ENCODE results near the gene TMC2. TPM values are rescaled to one million over a fixed set of nuclear protein-coding genes. Genes with fewer than 3 reads are reported as not detected.

TMC2 gene
- total and polyA plus RNA-seq, 2 of the 4 experiments (the other 2 are of a cell fraction) = not detected

DNA sequence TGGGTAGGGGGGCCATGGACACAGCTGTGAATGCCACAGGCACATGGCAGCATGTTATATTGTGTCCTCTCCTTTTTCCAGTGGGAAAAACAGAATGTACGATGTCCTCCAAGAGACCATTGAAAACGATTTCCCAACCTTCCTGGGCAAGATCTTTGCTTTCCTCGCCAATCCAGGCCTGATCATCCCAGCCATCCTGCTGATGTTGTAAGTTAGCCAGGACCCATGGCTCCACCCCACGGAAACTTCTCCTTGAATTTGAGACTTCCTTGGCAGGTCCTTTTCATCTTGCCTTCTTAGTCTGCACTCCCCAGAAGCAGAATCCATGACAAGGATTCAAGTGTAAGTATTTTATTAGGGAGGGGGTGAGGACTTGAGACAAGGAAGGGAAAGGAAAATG lies 87.8 kb downstream of the TMC2 start:
- no peak overlapping the region for H3K4me3 ChIP-seq (ENCODE audit: insufficient read depth, low read depth, low read length)
- H2AK9ac ChIP-seq (replicated peaks; ENCODE audit: low read depth, low read length, poor library complexity) = no peak overlapping the region
- H3K23ac ChIP-seq (ENCODE audit: low read depth, low read length) = no peak overlapping the region
- DNase-seq (no peak), ATAC-seq (ENCODE audit: low read depth) (no peak)
- no peak overlapping the region for H3K4me2 ChIP-seq (ENCODE audit: low read depth, low read length)
- no peak overlapping the region for H4K5ac ChIP-seq (ENCODE audit: low read depth, low read length)
- no peak overlapping the region for H4K91ac ChIP-seq (ENCODE audit: insufficient read depth, low read depth, low read length)
- H3K79me1 ChIP-seq (ENCODE audit: low read depth in 1 of 2, low read length in 2 of 2) = no peaks in the 10 kb centered on the region
- H2AK5ac ChIP-seq (ENCODE audit: low read depth, low read length) = no peak overlapping the region
- no peak overlapping the region for H2BK20ac ChIP-seq (ENCODE audit: low read depth, low read length)
- H3K9me1 ChIP-seq (ENCODE audit: insufficient read depth, low read length) = no peaks in the 10 kb centered on the region
- TF ChIP-seq BHLHE40 (IDR thresholded peaks at IDR 0.05; ENCODE audit: low read depth, low read length) = no peak
- no peak for TF ChIP-seq POLR2A (IDR thresholded peaks at IDR 0.05; ENCODE audit: low read depth, low read length)
- TF ChIP-seq MAFK (IDR thresholded peaks at IDR 0.05; ENCODE audit: low read depth, low read length) = no peak
- no peak for TF ChIP-seq MAZ (IDR thresholded peaks at IDR 0.05; ENCODE audit: borderline replicate concordance, low read depth, low read length)
- no peak for TF ChIP-seq NFE2L2 (IDR thresholded peaks at IDR 0.05; ENCODE audit: low read depth, low read length)
- no peak for TF ChIP-seq RAD21 (IDR thresholded peaks at IDR 0.05; ENCODE audit: low read length)
- TF ChIP-seq, protein P1, sequence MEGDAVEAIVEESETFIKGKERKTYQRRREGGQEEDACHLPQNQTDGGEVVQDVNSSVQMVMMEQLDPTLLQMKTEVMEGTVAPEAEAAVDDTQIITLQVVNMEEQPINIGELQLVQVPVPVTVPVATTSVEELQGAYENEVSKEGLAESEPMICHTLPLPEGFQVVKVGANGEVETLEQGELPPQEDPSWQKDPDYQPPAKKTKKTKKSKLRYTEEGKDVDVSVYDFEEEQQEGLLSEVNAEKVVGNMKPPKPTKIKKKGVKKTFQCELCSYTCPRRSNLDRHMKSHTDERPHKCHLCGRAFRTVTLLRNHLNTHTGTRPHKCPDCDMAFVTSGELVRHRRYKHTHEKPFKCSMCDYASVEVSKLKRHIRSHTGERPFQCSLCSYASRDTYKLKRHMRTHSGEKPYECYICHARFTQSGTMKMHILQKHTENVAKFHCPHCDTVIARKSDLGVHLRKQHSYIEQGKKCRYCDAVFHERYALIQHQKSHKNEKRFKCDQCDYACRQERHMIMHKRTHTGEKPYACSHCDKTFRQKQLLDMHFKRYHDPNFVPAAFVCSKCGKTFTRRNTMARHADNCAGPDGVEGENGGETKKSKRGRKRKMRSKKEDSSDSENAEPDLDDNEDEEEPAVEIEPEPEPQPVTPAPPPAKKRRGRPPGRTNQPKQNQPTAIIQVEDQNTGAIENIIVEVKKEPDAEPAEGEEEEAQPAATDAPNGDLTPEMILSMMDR (conservative IDR thresholded peaks at IDR 0.05; ENCODE audit: low read depth, low read length) = no peak
- TF ChIP-seq MXI1 (IDR thresholded peaks at IDR 0.05; ENCODE audit: borderline replicate concordance, low read depth, low read length) = no peak
- no peak for TF ChIP-seq SMC3 (IDR thresholded peaks at IDR 0.05; ENCODE audit: low read depth, low read length)
- no peak for TF ChIP-seq RCOR1 (IDR thresholded peaks at IDR 0.05; ENCODE audit: insufficient replicate concordance, low read length)
- no peaks in the 10 kb centered on the region for H4K20me1 ChIP-seq (ENCODE audit: insufficient read depth, low read length)
- no peak overlapping the region for H4K8ac ChIP-seq (ENCODE audit: low read depth in 2 of 2, low read length in 2 of 2)
- H3K36me3 ChIP-seq (ENCODE audit: control insufficient read depth, insufficient read depth, low read length) = no peaks in the 10 kb centered on the region
- no peak overlapping the region for H3K4ac ChIP-seq (ENCODE audit: low read depth, low read length)
- no peak overlapping the region for H3K9ac ChIP-seq (ENCODE audit: low read depth, low read length)
- H2BK120ac ChIP-seq (ENCODE audit: low read depth, low read length) = no peak overlapping the region
- H2BK5ac ChIP-seq (ENCODE audit: low read depth, low read length, poor library complexity, severe bottlenecking) = no peak overlapping the region
- dilution Hi-C loops (cut with HindIII; ENCODE audit: low sequenced_read_pairs, unreplicated experiment) (no loop called here), in situ Hi-C loops (cut with MboI; ENCODE audit: low sequenced_read_pairs) (no loop called here), intact Hi-C loops (cut with micrococcal nuclease) (no loop called here)
- no peak overlapping the region for H3K27ac ChIP-seq (ENCODE audit: insufficient read depth, low read length)
- H2BK15ac ChIP-seq (ENCODE audit: low read depth, low read length) = no peak overlapping the region
- H3K4me1 ChIP-seq (ENCODE audit: control insufficient read depth, insufficient read depth, low read length) = no peaks in the 10 kb centered on the region
- H3K14ac ChIP-seq (replicated peaks; ENCODE audit: low read depth, low read length) = no peak overlapping the region
- CTCF ChIA-PET = interaction anchor here (0.6 kb wide), 1 partner anchor 709 kb away, joined by 5 read pairs; no protein-coding TSS in a partner anchor
- no CpG with 5 or more reads among the region's 4 CpGs for WGBS, 2 experiments (ENCODE audit: extremely low coverage in 2 of 2, insufficient read length in 1 of 2)
- H2AFZ ChIP-seq (replicated peaks; ENCODE audit: low read length, poor library complexity) = no peak overlapping the region
- H3K27me3 ChIP-seq (ENCODE audit: control insufficient read depth, insufficient read depth, low read length) = peaks cover 2% of the 10 kb centered on the region; the same call in 1 of the 2 replicates
- H3K9me3 ChIP-seq (ENCODE audit: control insufficient read depth, insufficient read depth, low read length) = peaks cover 7% of the 10 kb centered on the region
- H3K56ac ChIP-seq (ENCODE audit: extremely low read depth, insufficient read depth, low read length) = no peak overlapping the region
- POLR2A ChIA-PET (ENCODE audit: unreplicated experiment) = no interaction called here
- H3K18ac ChIP-seq (ENCODE audit: low read depth, low read length) = no peak overlapping the region
- BruUV-seq (replicated peaks) = no TSS peak
